HepG2 (cell line): ENCODE measurements around the gene STAC. TPM values are rescaled to one million over a fixed set of nuclear protein-coding genes. Genes with fewer than 3 reads are reported as not detected.

Experiments
- ATAC-seq: fragments of 200-7000 bp; cut with Tn5 transposase; 3 replicates; pipeline ENCODE4 v1.9.1; 2020; ENCODE audit warnings: mild to moderate bottlenecking, moderate library complexity
- BruUV-seq: library from RNA; stranded (reverse); fragments of 400-500 nt; replicated peaks from 2 replicates; lab custom pipeline; 2021; lab: Mats Ljungman, UMichigan
- CTCF ChIA-PET: fragments of 300-600 bp; formaldehyde crosslinking; extraction: SDS; loops from one replicate; lab custom pipeline; 2021; ENCODE audit warnings: low total read pairs, inconsistent platforms, low intra/inter-chr PET ratio; lab: Yijun Ruan, JAX
- POLR2A ChIA-PET: fragments of 350-600 bp; sonication (Branson Sonifier 250); formaldehyde crosslinking; loops from one replicate; lab custom pipeline; 2020; ENCODE audit warnings: antibody characterized with exemption, inconsistent platforms; lab: Yijun Ruan, JAX
- DNase-seq: peaks from one replicate; pipeline ENCODE4 v3.0.0-alpha.2; 2015; ENCODE audit warnings: low spot score
- FAIRE-seq: peaks from 3 replicates; lab custom pipeline; 2011; peaks lifted over from hg19 to GRCh38; lab: Jason Lieb, UNC
- H2AFZ ChIP-seq: one replicate; pipeline ENCODE4 v1.6.1; 2011; ENCODE audit warnings: low read length, inconsistent platforms
- H3K27ac ChIP-seq: fragments of 300-600 bp; 3 replicates; pipeline ENCODE4 v1.8.0; 2011; ENCODE audit warnings: mixed run types, mild to moderate bottlenecking, mixed read lengths, low read length, inconsistent platforms; ENCODE audit not compliant: insufficient read depth; ENCODE audit errors: extremely low read length
- H3K27me3 ChIP-seq, 2 experiments: fragments of 200-600 bp in 1 of 2; 2 replicates in 1 of 2; 3 replicates in 1 of 2; pipeline versions ENCODE4 v1.6.0 to v1.8.0; 2011; ENCODE audit warnings: low read length in 2 of 2, mild to moderate bottlenecking in 2 of 2, moderate library complexity in 2 of 2, inconsistent platforms in 1 of 2; ENCODE audit not compliant: insufficient read depth in 2 of 2, control insufficient read depth in 1 of 2
- H3K36me3 ChIP-seq, 2 experiments: fragments of 200-600 bp in 1 of 2; replicated peaks in 1 of 2; 2 replicates in 1 of 2; 3 replicates in 1 of 2; pipeline versions ENCODE4 v1.5.1 to v1.8.0; 2011; ENCODE audit warnings: low read length in 2 of 2, inconsistent platforms in 1 of 2; ENCODE audit not compliant: insufficient read depth in 2 of 2, control insufficient read depth in 1 of 2
- H3K4me1 ChIP-seq: 2 replicates; pipeline ENCODE4 v1.5.1; 2012; ENCODE audit warnings: low read length, inconsistent platforms; ENCODE audit not compliant: insufficient read depth
- H3K4me2 ChIP-seq: 2 replicates; pipeline ENCODE4 v1.6.0; 2011; ENCODE audit warnings: low read depth, low read length, inconsistent platforms
- H3K4me3 ChIP-seq, 3 experiments: fragments of 200-600 bp in 1 of 3; sonication (generic), shearing (Covaris generic) in 1 of 3; replicated peaks in 1 of 3; 2 replicates each; pipeline ENCODE4 v1.5.1; 2011 to 2016; ENCODE audit warnings: low read length in 3 of 3, inconsistent platforms in 2 of 3, low read depth in 2 of 3, mild to moderate bottlenecking in 2 of 3, control low read depth in 1 of 3, mixed read lengths in 1 of 3; ENCODE audit not compliant: insufficient read depth in 1 of 3
- H3K79me2 ChIP-seq: one replicate; pipeline ENCODE4 v1.6.1; 2011; ENCODE audit warnings: low read length, inconsistent platforms; ENCODE audit not compliant: insufficient read depth
- H3K9ac ChIP-seq: 2 replicates; pipeline ENCODE4 v1.6.0; 2011; ENCODE audit warnings: mild to moderate bottlenecking, low read depth, low read length, inconsistent platforms; ENCODE audit not compliant: insufficient read depth
- H3K9me3 ChIP-seq: 2 replicates; pipeline ENCODE4 v1.5.1; 2012; ENCODE audit warnings: mild to moderate bottlenecking, low read length
- H4K20me1 ChIP-seq: 2 replicates; pipeline ENCODE4 v1.6.0; 2011; ENCODE audit warnings: inconsistent platforms, mild to moderate bottlenecking, low read length, moderate library complexity; ENCODE audit not compliant: insufficient read depth
- CBX1 ChIP-seq: IDR thresholded peaks from one replicate; pipeline ENCODE4 v1.6.1; 2016; ENCODE audit warnings: antibody characterized with exemption, low read depth
- CREM ChIP-seq, 2 experiments: sonication (generic) in 1 of 2; formaldehyde crosslinking in 1 of 2; IDR thresholded peaks; 2 replicates each; pipeline versions ENCODE4 v1.4.0 to v1.6.1; 2016 to 2020; ENCODE audit warnings: antibody characterized with exemption in 1 of 2, mild to moderate bottlenecking in 1 of 2, missing genetic modification reagents in 1 of 2
- KMT2B ChIP-seq: IDR thresholded peaks from 2 replicates; pipeline ENCODE4 v1.6.1; 2016; ENCODE audit warnings: missing genetic modification reagents, missing compliant biosample characterization
- ZMYM2 ChIP-seq: sonication (generic); formaldehyde crosslinking; IDR thresholded peaks from 2 replicates; pipeline ENCODE4 v1.8.0; 2022; ENCODE audit warnings: mild to moderate bottlenecking, missing genetic modification reagents
- ZNF646 ChIP-seq: sonication (generic); formaldehyde crosslinking; IDR thresholded peaks from 2 replicates; pipeline ENCODE4 v1.9.0; 2021; ENCODE audit warnings: mild to moderate bottlenecking, missing genetic modification reagents
- WGBS: methylation state at CpG from one replicate; pipeline ENCODE4 v1.1.6; 2017; ENCODE audit warnings: low lambda C conversion rate; 5-methylcytosine and 5-hydroxymethylcytosine counted together
- in situ Hi-C: cut with HindIII; loops from 2 replicates; pipeline ENCODE4 v1.10.0; 2017; ENCODE audit warnings: low pct_unique_long_range_greater_than_20kb; ENCODE audit not compliant: extremely low pct_ligation_motif_present
- intact Hi-C: fragments of 100-400 bp; cut with micrococcal nuclease; formaldehyde crosslinking; loops from one replicate; pipeline ENCODE4 v1.10.0; 2022; ENCODE audit not compliant: unreplicated experiment
- polyA plus RNA-seq, 8 experiments: library from polyadenylated mRNA; depleted of rRNA in 3 of 8; stranded (reverse) in 7 of 8; unstranded in 1 of 8; fragments of >200 nt; fragmentation: Illumina TruSeq in 4 of 8; extraction: Trizol in 4 of 8; gene quantifications; 2 replicates each; pipeline versions ENCODE4 v1.2.1 to v1.2.3, GENCODE V29; 2011 to 2016; ENCODE audit warnings: low read depth in 4 of 8, missing spikeins in 1 of 8, mixed read lengths in 1 of 8; ENCODE audit not compliant: insufficient read depth in 1 of 8
- total RNA-seq, 5 experiments: library from RNA; depleted of rRNA; stranded (reverse); fragments of >200 nt; fragmentation: Illumina TruSeq; extraction: Trizol; gene quantifications; 2 replicates each; pipeline ENCODE4 v1.2.3, GENCODE V29; 2016; ENCODE audit warnings: low read depth in 1 of 5
- TF ChIP-seq, protein P1 (sequence below): sonication (generic); formaldehyde crosslinking; conservative IDR thresholded peaks from 2 replicates; pipeline ENCODE4 v1.4.0; 2020; ENCODE audit warnings: missing genetic modification reagents
- TF ChIP-seq, protein P2 (sequence below): sonication (generic); formaldehyde crosslinking; IDR thresholded peaks from 2 replicates; pipeline ENCODE4 v1.5.0; 2020; ENCODE audit warnings: missing genetic modification reagents
- TF ChIP-seq, protein P3 (sequence below): sonication (generic); formaldehyde crosslinking; IDR thresholded peaks from 2 replicates; pipeline ENCODE4 v1.5.0; 2020; ENCODE audit warnings: missing genetic modification reagents

The STAC gene
- total and polyA plus RNA-seq, 2 of the 13 experiments (the other 11 are each of a cell fraction or from before 2014, with no cell fraction given) = not detected

GRCh38 chr3:36579746-36580145, 199.4 kb downstream of the STAC start:
- no peak overlapping the region for H2AFZ ChIP-seq
- in situ Hi-C loops = no loop called here
- H3K79me2 ChIP-seq = no peaks in the 10 kb centered on the region
- no peak overlapping the region for H3K4me3 ChIP-seq
- CTCF ChIA-PET = no interaction called here
- no peak overlapping the region for H3K9ac ChIP-seq
- H3K27ac ChIP-seq = no peak overlapping the region
- H3K4me1 ChIP-seq = no peaks in the 10 kb centered on the region
- no peak for ATAC-seq
- peaks cover 45% of the 10 kb centered on the region; the same call in 1 of the 2 replicates for H3K9me3 ChIP-seq
- TF ChIP-seq ZNF646 (CRISPR knock-in tag) (no peak), KMT2B (no peak), ZMYM2 (CRISPR knock-in tag) (no peak), CREM (IDR thresholded peaks at IDR 0.05) (no peak), CREM (CRISPR knock-in tag; IDR thresholded peaks at IDR 0.05) (no peak), CBX1 (no peak)
- TF ChIP-seq, protein P1, sequence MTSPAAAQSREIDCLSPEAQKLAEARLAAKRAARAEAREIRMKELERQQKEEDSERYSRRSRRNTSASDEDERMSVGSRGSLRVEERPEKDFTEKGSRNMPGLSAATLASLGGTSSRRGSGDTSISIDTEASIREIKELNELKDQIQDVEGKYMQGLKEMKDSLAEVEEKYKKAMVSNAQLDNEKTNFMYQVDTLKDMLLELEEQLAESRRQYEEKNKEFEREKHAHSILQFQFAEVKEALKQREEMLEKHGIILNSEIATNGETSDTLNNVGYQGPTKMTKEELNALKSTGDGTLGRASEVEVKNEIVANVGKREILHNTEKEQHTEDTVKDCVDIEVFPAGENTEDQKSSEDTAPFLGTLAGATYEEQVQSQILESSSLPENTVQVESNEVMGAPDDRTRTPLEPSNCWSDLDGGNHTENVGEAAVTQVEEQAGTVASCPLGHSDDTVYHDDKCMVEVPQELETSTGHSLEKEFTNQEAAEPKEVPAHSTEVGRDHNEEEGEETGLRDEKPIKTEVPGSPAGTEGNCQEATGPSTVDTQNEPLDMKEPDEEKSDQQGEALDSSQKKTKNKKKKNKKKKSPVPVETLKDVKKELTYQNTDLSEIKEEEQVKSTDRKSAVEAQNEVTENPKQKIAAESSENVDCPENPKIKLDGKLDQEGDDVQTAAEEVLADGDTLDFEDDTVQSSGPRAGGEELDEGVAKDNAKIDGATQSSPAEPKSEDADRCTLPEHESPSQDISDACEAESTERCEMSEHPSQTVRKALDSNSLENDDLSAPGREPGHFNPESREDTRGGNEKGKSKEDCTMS (CRISPR knock-in tag) = no peak
- TF ChIP-seq, protein P2, sequence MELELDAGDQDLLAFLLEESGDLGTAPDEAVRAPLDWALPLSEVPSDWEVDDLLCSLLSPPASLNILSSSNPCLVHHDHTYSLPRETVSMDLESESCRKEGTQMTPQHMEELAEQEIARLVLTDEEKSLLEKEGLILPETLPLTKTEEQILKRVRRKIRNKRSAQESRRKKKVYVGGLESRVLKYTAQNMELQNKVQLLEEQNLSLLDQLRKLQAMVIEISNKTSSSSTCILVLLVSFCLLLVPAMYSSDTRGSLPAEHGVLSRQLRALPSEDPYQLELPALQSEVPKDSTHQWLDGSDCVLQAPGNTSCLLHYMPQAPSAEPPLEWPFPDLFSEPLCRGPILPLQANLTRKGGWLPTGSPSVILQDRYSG = no peak
- TF ChIP-seq, protein P3, sequence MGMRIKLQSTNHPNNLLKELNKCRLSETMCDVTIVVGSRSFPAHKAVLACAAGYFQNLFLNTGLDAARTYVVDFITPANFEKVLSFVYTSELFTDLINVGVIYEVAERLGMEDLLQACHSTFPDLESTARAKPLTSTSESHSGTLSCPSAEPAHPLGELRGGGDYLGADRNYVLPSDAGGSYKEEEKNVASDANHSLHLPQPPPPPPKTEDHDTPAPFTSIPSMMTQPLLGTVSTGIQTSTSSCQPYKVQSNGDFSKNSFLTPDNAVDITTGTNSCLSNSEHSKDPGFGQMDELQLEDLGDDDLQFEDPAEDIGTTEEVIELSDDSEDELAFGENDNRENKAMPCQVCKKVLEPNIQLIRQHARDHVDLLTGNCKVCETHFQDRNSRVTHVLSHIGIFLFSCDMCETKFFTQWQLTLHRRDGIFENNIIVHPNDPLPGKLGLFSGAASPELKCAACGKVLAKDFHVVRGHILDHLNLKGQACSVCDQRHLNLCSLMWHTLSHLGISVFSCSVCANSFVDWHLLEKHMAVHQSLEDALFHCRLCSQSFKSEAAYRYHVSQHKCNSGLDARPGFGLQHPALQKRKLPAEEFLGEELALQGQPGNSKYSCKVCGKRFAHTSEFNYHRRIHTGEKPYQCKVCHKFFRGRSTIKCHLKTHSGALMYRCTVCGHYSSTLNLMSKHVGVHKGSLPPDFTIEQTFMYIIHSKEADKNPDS = no peak
- TF ChIP-seq, all 625 proteins: peak for 0
- 0% methylated on average over 1 of the region's 1 CpG for WGBS
- no peak overlapping the region for H3K4me2 ChIP-seq
- BruUV-seq = no TSS peak
- H4K20me1 ChIP-seq = no peaks in the 10 kb centered on the region
- intact Hi-C loops = no loop called here
- no peak for DNase-seq
- H3K36me3 ChIP-seq = no peaks in the 10 kb centered on the region
- FAIRE-seq = no peak
- POLR2A ChIA-PET = no interaction called here
- H3K27me3 ChIP-seq = no peaks in the 10 kb centered on the region
